Loucy (cell line): ENCODE results near the gene VPS13D.

Experiments
- H2AFZ ChIP-seq: fragments of 200-600 bp; sonication (generic); 2 replicates; pipeline ENCODE4 v1.6.0; 2016; ENCODE audit warnings: antibody characterized with exemption, mild to moderate bottlenecking, low read length, moderate library complexity
- H3F3A ChIP-seq: fragments of 200-600 bp; 2 replicates; pipeline ENCODE4 v1.6.0; 2016; ENCODE audit warnings: antibody characterized with exemption, low read depth, mild to moderate bottlenecking
- H3K27me3 ChIP-seq: fragments of 200-600 bp; sonication (generic); 2 replicates; pipeline ENCODE4 v1.6.1; 2014; ENCODE audit warnings: low read length, mild to moderate bottlenecking; ENCODE audit not compliant: insufficient read depth, poor library complexity, severe bottlenecking
- H3K36me3 ChIP-seq: fragments of 200-600 bp; sonication (generic); 2 replicates; pipeline ENCODE4 v1.6.1; 2016; ENCODE audit warnings: low read length; ENCODE audit not compliant: insufficient read depth
- H3K4me1 ChIP-seq: fragments of 200-600 bp; sonication (generic); 2 replicates; pipeline ENCODE4 v1.5.1; 2014; ENCODE audit warnings: low read length, mild to moderate bottlenecking; ENCODE audit not compliant: insufficient read depth, poor library complexity, severe bottlenecking
- H3K4me2 ChIP-seq: fragments of 200-600 bp; sonication (generic); 2 replicates; pipeline ENCODE4 v1.6.0; 2014; ENCODE audit warnings: antibody characterized with exemption, low read length, low read depth, mild to moderate bottlenecking; ENCODE audit not compliant: poor library complexity, severe bottlenecking
- H3K4me3 ChIP-seq: fragments of 200-600 bp; sonication (generic); 2 replicates; pipeline ENCODE4 v1.5.1; 2014; ENCODE audit warnings: low read length, mild to moderate bottlenecking, mixed read lengths; ENCODE audit not compliant: poor library complexity, severe bottlenecking
- H3K79me2 ChIP-seq: fragments of 200-600 bp; sonication (generic); 2 replicates; pipeline ENCODE4 v1.6.1; 2014; ENCODE audit warnings: low read length; ENCODE audit not compliant: insufficient read depth
- H3K9ac ChIP-seq: fragments of 200-600 bp; sonication (generic); 2 replicates; pipeline ENCODE4 v1.6.0; 2014; ENCODE audit warnings: mild to moderate bottlenecking, low read depth, low read length, moderate library complexity; ENCODE audit not compliant: poor library complexity, severe bottlenecking
- H3K9me2 ChIP-seq: fragments of 200-600 bp; sonication (generic); replicated peaks from 2 replicates; pipeline ENCODE4 v1.6.1; 2016; ENCODE audit warnings: low read depth, low read length, mixed read lengths
- H3K9me3 ChIP-seq: fragments of 200-600 bp; sonication (generic); 2 replicates; pipeline ENCODE4 v1.6.1; 2014; ENCODE audit warnings: mild to moderate bottlenecking, antibody characterized with exemption, low read length, low read depth; ENCODE audit not compliant: insufficient read depth
- H4K20me1 ChIP-seq: fragments of 200-600 bp; sonication (generic); 2 replicates; pipeline ENCODE4 v1.6.0; 2014; ENCODE audit warnings: antibody characterized with exemption, low read length, mild to moderate bottlenecking; ENCODE audit not compliant: insufficient read depth, poor library complexity, severe bottlenecking
- CTCF ChIP-seq: fragments of 200-600 bp; sonication (generic); conservative IDR thresholded peaks from 2 replicates; pipeline ENCODE4 v1.5.1; 2014; ENCODE audit warnings: mild to moderate bottlenecking, antibody characterized with exemption, low read length
- EZH2phosphoT487 ChIP-seq: fragments of 200-600 bp; IDR thresholded peaks from 2 replicates; pipeline ENCODE4 v1.6.1; 2018; ENCODE audit warnings: antibody characterized with exemption, mild to moderate bottlenecking, moderate library complexity, borderline replicate concordance

VPS13D gene

GRCh38 chr1:12430525-12430924, 200.7 kb downstream of the VPS13D start:
- no peaks in the 10 kb centered on the region for H3K27me3 ChIP-seq
- no peak overlapping the region for H2AFZ ChIP-seq
- peaks cover 17% of the 10 kb centered on the region for H3F3A ChIP-seq
- no peak for TF ChIP-seq EZH2phosphoT487
- TF ChIP-seq CTCF, result no peak
- no peak overlapping the region for H3K4me3 ChIP-seq
- H3K36me3 ChIP-seq, result no peaks in the 10 kb centered on the region
- no peaks in the 10 kb centered on the region for H3K9me2 ChIP-seq
- H3K4me1 ChIP-seq, result peaks cover 34% of the 10 kb centered on the region
- no peak overlapping the region for H3K9ac ChIP-seq
- H3K4me2 ChIP-seq, result no peak overlapping the region
- no peaks in the 10 kb centered on the region for H3K79me2 ChIP-seq
- H4K20me1 ChIP-seq, result no peaks in the 10 kb centered on the region
- H3K9me3 ChIP-seq, result no peaks in the 10 kb centered on the region

GRCh38 chr1:12432897-12433296, 203.1 kb downstream of the VPS13D start:
- Histone ChIP-seq H3F3A (peaks cover 21% of the 10 kb centered on the region), H3K36me3 (no peaks in the 10 kb centered on the region), H2AFZ (no peak overlapping the region), H3K9me2 (no peaks in the 10 kb centered on the region), H3K79me2 (no peaks in the 10 kb centered on the region), H3K9me3 (no peaks in the 10 kb centered on the region), H4K20me1 (no peaks in the 10 kb centered on the region), H3K9ac (peak overlapping the region; percentile 57), H3K4me1 (peaks cover 56% of the 10 kb centered on the region), H3K4me3 (no peak overlapping the region), H3K27me3 (no peaks in the 10 kb centered on the region), H3K4me2 (peak overlapping the region; percentile 89)
- TF ChIP-seq EZH2phosphoT487 (no peak), CTCF (no peak)

- Histone ChIP-seq H3K9ac (peak overlapping the region; percentile 57), H3K9me2 (no peaks in the 10 kb centered on the region), H3K4me2 (peak overlapping the region; percentile 89), H2AFZ (no peak overlapping the region), H3K79me2 (no peaks in the 10 kb centered on the region), H3K9me3 (no peaks in the 10 kb centered on the region), H4K20me1 (no peaks in the 10 kb centered on the region), H3K27me3 (no peaks in the 10 kb centered on the region), H3K36me3 (no peaks in the 10 kb centered on the region), H3K4me3 (peak overlapping the region; percentile 63), H3K4me1 (peaks cover 62% of the 10 kb centered on the region), H3F3A (peaks cover 21% of the 10 kb centered on the region)
- TF ChIP-seq EZH2phosphoT487 (no peak), CTCF (no peak)
Observed at GRCh38 chr1:12433323-12434053, 203.7 kb downstream of the VPS13D start.
